GM12878 (cell line): ENCODE data around the gene CFAP61. TPM values are rescaled to one million over a fixed set of nuclear protein-coding genes. Genes with fewer than 3 reads are reported as not detected.
A peak's percentile ranks its signal among the peaks of the same experiment; 100 is the strongest.

Experiments used
- BCL11A ChIP-seq: IDR thresholded peaks from 2 replicates; pipeline ENCODE4 v1.6.1; 2011; ENCODE audit warnings: low read depth, low read length
- BHLHE40 ChIP-seq, 2 experiments: fragments of 450-650 bp in 1 of 2; IDR thresholded peaks; 2 replicates each; pipeline ENCODE4 v1.6.1; 2011 to 2017; ENCODE audit warnings: low read depth in 2 of 2, borderline replicate concordance in 1 of 2, improper control_type of control experiment in 1 of 2, low read length in 1 of 2, mild to moderate bottlenecking in 1 of 2
- EGR1 ChIP-seq, 2 experiments: IDR thresholded peaks; 1 replicate in 1 of 2; 2 replicates in 1 of 2; pipeline ENCODE4 v1.6.1; 2011 to 2012; ENCODE audit warnings: low read depth in 2 of 2, low read length in 2 of 2, borderline replicate concordance in 1 of 2, mild to moderate bottlenecking in 1 of 2, moderate library complexity in 1 of 2
- EP300 ChIP-seq, 2 experiments: fragments of 150-350 bp in 1 of 2; IDR thresholded peaks; 2 replicates each; pipeline ENCODE4 v1.6.1; 2011 to 2012; ENCODE audit warnings: low read depth in 2 of 2, low read length in 2 of 2, borderline replicate concordance in 1 of 2, improper control_type of control experiment in 1 of 2, inconsistent platforms in 1 of 2; ENCODE audit not compliant: control insufficient read depth in 1 of 2
- GATAD2B ChIP-seq: fragments of 450-650 bp; conservative IDR thresholded peaks from 2 replicates; pipeline ENCODE4 v1.6.1; 2017; ENCODE audit warnings: low read depth, mild to moderate bottlenecking, moderate library complexity
- MTA2 ChIP-seq: fragments of 450-650 bp; IDR thresholded peaks from 2 replicates; pipeline ENCODE4 v1.6.1; 2016; ENCODE audit warnings: low read depth, mild to moderate bottlenecking, moderate library complexity
- NFXL1 ChIP-seq: fragments of 450-650 bp; IDR thresholded peaks from 2 replicates; pipeline ENCODE4 v1.6.1; 2017; ENCODE audit warnings: antibody characterized with exemption, mild to moderate bottlenecking, borderline replicate concordance
- SMAD1 ChIP-seq: fragments of 450-650 bp; IDR thresholded peaks from 2 replicates; pipeline ENCODE4 v1.6.1; 2018; ENCODE audit warnings: mild to moderate bottlenecking, low read depth; ENCODE audit not compliant: partially characterized antibody
- SREBF1 ChIP-seq: IDR thresholded peaks from 2 replicates; pipeline ENCODE4 v1.6.1; 2012; ENCODE audit warnings: mild to moderate bottlenecking, low read length
- ZNF207 ChIP-seq: fragments of 450-650 bp; IDR thresholded peaks from 2 replicates; pipeline ENCODE4 v1.6.1; 2014; ENCODE audit warnings: antibody characterized with exemption, mild to moderate bottlenecking, borderline replicate concordance
- polyA plus RNA-seq, 11 experiments: library from polyadenylated mRNA; depleted of rRNA in 4 of 11; unstranded in 6 of 11; stranded (reverse) in 5 of 11; fragments of >200 nt; fragmentation: Nextera tagmentation in 4 of 11; fragmentation: Illumina TruSeq in 1 of 11; extraction: Ambion mirVana in 4 of 11; extraction: Trizol in 1 of 11; gene quantifications; 1 replicate in 1 of 11; 2 replicates in 10 of 11; pipeline versions ENCODE4 v1.2.1 to v1.2.3, GENCODE V29; 2011 to 2016; ENCODE audit warnings: inconsistent platforms in 2 of 11, missing spikeins in 2 of 11, low read depth in 1 of 11
- total RNA-seq, 4 experiments: library from RNA; depleted of rRNA in 3 of 4; stranded (reverse); fragments of >200 nt in 3 of 4; fragmentation: Illumina TruSeq in 1 of 4; extraction: Trizol in 1 of 4; gene quantifications; 2 replicates each; pipeline versions ENCODE4 v1.2.1 to v1.2.3, GENCODE V29; 2013 to 2021
- TF ChIP-seq, protein P1 (sequence below): IDR thresholded peaks from 2 replicates; pipeline ENCODE4 v1.6.1; 2011; ENCODE audit warnings: borderline replicate concordance, low read depth, mild to moderate bottlenecking, moderate library complexity, low read length; ENCODE audit not compliant: insufficient read depth, poor library complexity, severe bottlenecking
- TF ChIP-seq, protein P2 (sequence below): IDR thresholded peaks from 2 replicates; pipeline ENCODE4 v1.6.1; 2012; ENCODE audit warnings: low read depth, low read length, improper control_type of control experiment
- TF ChIP-seq, protein P3 (sequence below): fragments of 450-650 bp; IDR thresholded peaks from 2 replicates; pipeline ENCODE4 v1.6.1; 2014; ENCODE audit warnings: mild to moderate bottlenecking

The CFAP61 gene
- total and polyA plus RNA-seq, 10 of the 15 experiments (the other 5 are each of a cell fraction or from before 2014, with no cell fraction given), result 0.11 to 0.41 (median 0.24) TPM; not detected in 7

DNA sequence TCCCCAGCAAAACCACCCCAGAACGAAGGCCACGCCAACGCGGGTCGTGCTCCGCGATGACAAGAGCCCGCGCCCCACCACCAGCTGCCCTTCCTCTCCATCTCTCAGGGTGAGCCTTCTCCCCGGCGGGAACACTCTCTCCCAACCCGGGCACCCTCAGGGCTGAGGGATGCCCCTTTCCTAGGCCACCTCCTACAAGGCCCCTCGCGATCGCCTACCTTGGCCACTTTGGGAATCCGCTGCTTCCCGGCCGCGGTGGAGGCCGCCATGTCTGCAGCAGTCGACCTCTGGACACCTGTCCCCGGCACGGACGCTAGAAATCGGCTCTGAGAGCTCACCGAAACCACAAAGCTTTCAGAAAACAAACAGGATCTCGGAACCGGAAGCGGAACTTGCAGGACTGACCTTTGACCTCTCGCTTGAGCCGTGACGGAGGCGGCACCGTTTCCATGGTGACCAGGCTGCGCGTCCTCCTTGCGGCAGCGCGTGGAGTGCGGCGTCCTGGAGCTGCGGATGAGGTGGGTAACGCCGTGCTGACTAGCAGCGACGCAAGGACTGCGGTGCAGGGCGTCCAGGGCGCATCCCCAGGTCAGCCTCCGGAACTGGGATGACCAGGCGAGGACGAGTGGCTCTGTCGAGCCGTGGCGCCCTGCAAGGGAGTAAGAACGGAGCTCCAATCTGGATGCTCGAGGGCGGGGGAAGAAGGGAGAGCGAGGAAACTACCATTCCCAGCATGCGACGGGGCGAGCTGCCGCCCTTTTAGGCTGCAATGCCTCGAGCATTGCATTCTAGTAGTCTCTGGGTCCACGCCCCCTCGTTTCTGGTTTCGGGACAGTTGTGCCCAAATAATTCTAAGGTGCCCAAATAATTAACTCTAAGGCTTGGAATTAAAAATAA, at the start of gene CFAP61, which contains the start of gene CRNKL1 (continued):
- TF ChIP-seq GATAD2B (peak; percentile 39; the same call in 1 of the 2 replicates), EGR1 (IDR thresholded peaks at IDR 0.05; ENCODE audit: borderline replicate concordance in 1 of 2, low read depth in 2 of 2, low read length in 2 of 2) (peak; percentile 25 to 77), BHLHE40 (IDR thresholded peaks at IDR 0.05; ENCODE audit: borderline replicate concordance in 1 of 2, low read depth in 2 of 2, low read length in 1 of 2) (peak; percentile 41 to 61; a peak in 1 of 4 replicates), EP300 (IDR thresholded peaks at IDR 0.05; ENCODE audit: borderline replicate concordance in 1 of 2, control insufficient read depth in 1 of 2, low read depth in 2 of 2, low read length in 2 of 2) (no peak), ZNF207 (peak; percentile 49; the same call in 1 of the 2 replicates), MTA2 (peak; percentile 83), NFXL1 (no peak), SREBF1 (peak; percentile 51; the same call in 1 of the 2 replicates), SMAD1 (no peak), BCL11A (no peak)
- TF ChIP-seq, protein P1, sequence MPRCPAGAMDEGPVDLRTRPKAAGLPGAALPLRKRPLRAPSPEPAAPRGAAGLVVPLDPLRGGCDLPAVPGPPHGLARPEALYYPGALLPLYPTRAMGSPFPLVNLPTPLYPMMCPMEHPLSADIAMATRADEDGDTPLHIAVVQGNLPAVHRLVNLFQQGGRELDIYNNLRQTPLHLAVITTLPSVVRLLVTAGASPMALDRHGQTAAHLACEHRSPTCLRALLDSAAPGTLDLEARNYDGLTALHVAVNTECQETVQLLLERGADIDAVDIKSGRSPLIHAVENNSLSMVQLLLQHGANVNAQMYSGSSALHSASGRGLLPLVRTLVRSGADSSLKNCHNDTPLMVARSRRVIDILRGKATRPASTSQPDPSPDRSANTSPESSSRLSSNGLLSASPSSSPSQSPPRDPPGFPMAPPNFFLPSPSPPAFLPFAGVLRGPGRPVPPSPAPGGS, result no peak
- TF ChIP-seq, protein P2, sequence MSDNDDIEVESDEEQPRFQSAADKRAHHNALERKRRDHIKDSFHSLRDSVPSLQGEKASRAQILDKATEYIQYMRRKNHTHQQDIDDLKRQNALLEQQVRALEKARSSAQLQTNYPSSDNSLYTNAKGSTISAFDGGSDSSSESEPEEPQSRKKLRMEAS, result peak; percentile 92
- TF ChIP-seq, protein P3, sequence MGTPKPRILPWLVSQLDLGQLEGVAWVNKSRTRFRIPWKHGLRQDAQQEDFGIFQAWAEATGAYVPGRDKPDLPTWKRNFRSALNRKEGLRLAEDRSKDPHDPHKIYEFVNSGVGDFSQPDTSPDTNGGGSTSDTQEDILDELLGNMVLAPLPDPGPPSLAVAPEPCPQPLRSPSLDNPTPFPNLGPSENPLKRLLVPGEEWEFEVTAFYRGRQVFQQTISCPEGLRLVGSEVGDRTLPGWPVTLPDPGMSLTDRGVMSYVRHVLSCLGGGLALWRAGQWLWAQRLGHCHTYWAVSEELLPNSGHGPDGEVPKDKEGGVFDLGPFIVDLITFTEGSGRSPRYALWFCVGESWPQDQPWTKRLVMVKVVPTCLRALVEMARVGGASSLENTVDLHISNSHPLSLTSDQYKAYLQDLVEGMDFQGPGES, result no peak
